Rectal smooth muscle tissue (tissue), 1 donor: ENCODE results near the gene GATA1.

Experiments used
- H3K27ac ChIP-seq: one replicate; pipeline ENCODE4 v1.7.0; 2013; ENCODE audit warnings: low read depth, low read length, inconsistent platforms
- H3K27me3 ChIP-seq: one replicate; pipeline ENCODE4 v1.7.0; 2013; ENCODE audit warnings: low read length; ENCODE audit not compliant: control insufficient read depth, insufficient read depth
- H3K36me3 ChIP-seq: one replicate; pipeline ENCODE4 v1.7.0; 2013; ENCODE audit warnings: low read length; ENCODE audit not compliant: control insufficient read depth, insufficient read depth
- H3K4me1 ChIP-seq: one replicate; pipeline ENCODE4 v1.7.0; 2013; ENCODE audit warnings: low read length; ENCODE audit not compliant: control insufficient read depth, insufficient read depth
- H3K4me3 ChIP-seq: one replicate; pipeline ENCODE4 v1.7.0; 2013; ENCODE audit warnings: low read length
- H3K9ac ChIP-seq: one replicate; pipeline ENCODE4 v1.7.0; 2013; ENCODE audit warnings: low read length

GATA1 gene

GRCh38 chrX:48761674-48762471 lies 24.5 kb upstream of the GATA1 start, which contains the start of gene GLOD5:
GLOD5 (plus strand) TSS chrX:48761747; CDS start chrX:48761791, 44 bp downstream.
- Histone ChIP-seq H3K4me3 (no peak within 1 kb of the TSS), H3K27ac (no peak within 1 kb of the TSS), H3K36me3 (no peaks in the 10 kb centered on the region), H3K9ac (no peak within 1 kb of the TSS), H3K4me1 (no peaks in the 10 kb centered on the region), H3K27me3 (no peaks in the 10 kb centered on the region)

- Histone ChIP-seq H3K9ac (no peak overlapping the region), H3K36me3 (no peaks in the 10 kb centered on the region), H3K4me3 (no peak overlapping the region), H3K27me3 (peaks cover 4% of the 10 kb centered on the region), H3K4me1 (no peaks in the 10 kb centered on the region), H3K27ac (no peak overlapping the region)
Measured at GRCh38 chrX:48769230-48769629, 17.2 kb upstream of the GATA1 start.

- no peak overlapping the region for H3K27ac ChIP-seq
- no peak overlapping the region for H3K9ac ChIP-seq
- peaks cover 4% of the 10 kb centered on the region for H3K27me3 ChIP-seq
- no peaks in the 10 kb centered on the region for H3K36me3 ChIP-seq
- H3K4me3 ChIP-seq = no peak overlapping the region
- H3K4me1 ChIP-seq = no peaks in the 10 kb centered on the region
Measured at GRCh38 chrX:48770296-48770695, 16.1 kb upstream of the GATA1 start.

- Histone ChIP-seq H3K27ac (no peak overlapping the region), H3K27me3 (peaks cover 4% of the 10 kb centered on the region), H3K9ac (no peak overlapping the region), H3K4me1 (no peaks in the 10 kb centered on the region), H3K4me3 (no peak overlapping the region), H3K36me3 (no peaks in the 10 kb centered on the region)
Measured at GRCh38 chrX:48772602-48773001, 13.8 kb upstream of the GATA1 start.

- Histone ChIP-seq H3K4me3 (no peak overlapping the region), H3K4me1 (no peaks in the 10 kb centered on the region), H3K9ac (no peak overlapping the region), H3K27me3 (peaks cover 4% of the 10 kb centered on the region), H3K36me3 (no peaks in the 10 kb centered on the region), H3K27ac (no peak overlapping the region)
Measured at GRCh38 chrX:48776818-48777439, 9.5 kb upstream of the GATA1 start.

- H3K27me3 ChIP-seq = no peaks in the 10 kb centered on the region
- no peak overlapping the region for H3K9ac ChIP-seq
- no peak overlapping the region for H3K27ac ChIP-seq
- no peaks in the 10 kb centered on the region for H3K4me1 ChIP-seq
- H3K4me3 ChIP-seq = no peak overlapping the region
- no peaks in the 10 kb centered on the region for H3K36me3 ChIP-seq
Measured at GRCh38 chrX:48779399-48779798, 7.0 kb upstream of the GATA1 start.

GRCh38 chrX:48781705-48782104 lies 4.7 kb upstream of the GATA1 start:
- Histone ChIP-seq H3K27ac (no peak overlapping the region), H3K9ac (no peak overlapping the region), H3K27me3 (no peaks in the 10 kb centered on the region), H3K36me3 (no peaks in the 10 kb centered on the region), H3K4me3 (no peak overlapping the region), H3K4me1 (no peaks in the 10 kb centered on the region)

- Histone ChIP-seq H3K27me3 (no peaks in the 10 kb centered on the region), H3K4me3 (no peak overlapping the region), H3K4me1 (no peaks in the 10 kb centered on the region), H3K9ac (no peak overlapping the region), H3K36me3 (no peaks in the 10 kb centered on the region), H3K27ac (no peak overlapping the region)
Measured at GRCh38 chrX:48782216-48782615, 4.2 kb upstream of the GATA1 start.

- Histone ChIP-seq H3K36me3 (no peaks in the 10 kb centered on the region), H3K4me3 (no peak overlapping the region), H3K27me3 (no peaks in the 10 kb centered on the region), H3K27ac (no peak overlapping the region), H3K9ac (no peak overlapping the region), H3K4me1 (no peaks in the 10 kb centered on the region)
Measured at GRCh38 chrX:48782795-48783194, 3.6 kb upstream of the GATA1 start.

- Histone ChIP-seq H3K9ac (no peak overlapping the region), H3K4me1 (no peaks in the 10 kb centered on the region), H3K36me3 (no peaks in the 10 kb centered on the region), H3K4me3 (no peak overlapping the region), H3K27me3 (peaks cover 4% of the 10 kb centered on the region), H3K27ac (no peak overlapping the region)
Measured at GRCh38 chrX:48784726-48785125, 1.7 kb upstream of the GATA1 start.

- H3K36me3 ChIP-seq = no peaks in the 10 kb centered on the region
- peaks cover 4% of the 10 kb centered on the region for H3K27me3 ChIP-seq
- H3K9ac ChIP-seq = no peak overlapping the region
- H3K4me1 ChIP-seq = no peaks in the 10 kb centered on the region
- no peak overlapping the region for H3K27ac ChIP-seq
- no peak overlapping the region for H3K4me3 ChIP-seq
Measured at GRCh38 chrX:48785186-48785539, 1.2 kb upstream of the GATA1 start.

GRCh38 chrX:48785540-48786214 lies 713 bp upstream of the GATA1 start:
- H3K4me3 ChIP-seq = no peak overlapping the region
- no peak overlapping the region for H3K9ac ChIP-seq
- H3K27me3 ChIP-seq = peaks cover 4% of the 10 kb centered on the region
- H3K4me1 ChIP-seq = no peaks in the 10 kb centered on the region
- no peaks in the 10 kb centered on the region for H3K36me3 ChIP-seq
- H3K27ac ChIP-seq = no peak overlapping the region
